Panc1 (cell line): ENCODE measurements around the gene FGG. TPM values are rescaled to one million over a fixed set of nuclear protein-coding genes. Genes with fewer than 3 reads are reported as not detected.

Source experiments
- ATAC-seq: fragments of 200-7000 bp; cut with Tn5 transposase; 2 replicates; pipeline ENCODE4 v1.9.1; 2020; ENCODE audit warnings: mild to moderate bottlenecking, moderate library complexity
- BruUV-seq: library from RNA; stranded (reverse); fragments of 400-500 nt; replicated peaks from 2 replicates; lab custom pipeline; 2021; lab: Mats Ljungman, UMichigan
- CTCF ChIA-PET: fragments of 300-600 bp; sonication (Branson Sonifier 250); formaldehyde crosslinking; loops from one replicate; lab custom pipeline; 2022; ENCODE audit warnings: antibody characterized with exemption; lab: Charles Lee
- POLR2A ChIA-PET: fragments of 300-600 bp; sonication (Branson Sonifier 250); formaldehyde crosslinking; loops from one replicate; lab custom pipeline; 2022; ENCODE audit warnings: antibody characterized with exemption; lab: Charles Lee
- DNase-seq: peaks from one replicate; pipeline ENCODE4 v3.0.0-alpha.2; 2010; ENCODE audit warnings: low read depth, low spot score
- H3K27ac ChIP-seq: 2 replicates; pipeline ENCODE4 v1.5.1; 2011; ENCODE audit warnings: mild to moderate bottlenecking, low read length, inconsistent platforms
- H3K27me3 ChIP-seq: fragments of 200-500 bp; sonication (Bioruptor generic); 2 replicates; pipeline ENCODE4 v1.6.0; 2014; ENCODE audit warnings: low read length, inconsistent platforms; ENCODE audit not compliant: control insufficient read depth, insufficient read depth
- H3K36me3 ChIP-seq: fragments of 200-500 bp; sonication (Bioruptor generic); 2 replicates; pipeline ENCODE4 v1.5.1; 2014; ENCODE audit warnings: inconsistent platforms, mild to moderate bottlenecking, low read length, moderate library complexity; ENCODE audit not compliant: control insufficient read depth, insufficient read depth
- H3K4me1 ChIP-seq: 2 replicates; pipeline ENCODE4 v1.5.1; 2011; ENCODE audit warnings: inconsistent platforms, mild to moderate bottlenecking, low read length, moderate library complexity; ENCODE audit not compliant: control insufficient read depth, insufficient read depth
- H3K4me3 ChIP-seq, 2 experiments: 2 replicates each; pipeline ENCODE4 v1.5.1; 2011 to 2012; ENCODE audit warnings: low read depth in 2 of 2, low read length in 2 of 2, mild to moderate bottlenecking in 2 of 2, inconsistent platforms in 1 of 2, moderate library complexity in 1 of 2
- H3K9me3 ChIP-seq: fragments of 200-500 bp; sonication (Bioruptor generic); 2 replicates; pipeline ENCODE4 v1.5.1; 2014; ENCODE audit warnings: low read depth, mild to moderate bottlenecking, inconsistent platforms, low read length, moderate library complexity; ENCODE audit not compliant: control insufficient read depth, insufficient read depth
- POLR2AphosphoS5 ChIP-seq: IDR thresholded peaks from 2 replicates; pipeline ENCODE4 v1.6.1; 2012; ENCODE audit warnings: mild to moderate bottlenecking, low read depth, low read length, moderate library complexity
- SIN3A ChIP-seq: IDR thresholded peaks from 2 replicates; pipeline ENCODE4 v1.6.1; 2012; ENCODE audit warnings: low read depth, mild to moderate bottlenecking, low read length, moderate library complexity, borderline replicate concordance; ENCODE audit not compliant: insufficient read depth
- TCF7L2 ChIP-seq: IDR thresholded peaks from 2 replicates; pipeline ENCODE4 v1.6.1; 2011; ENCODE audit warnings: mild to moderate bottlenecking, low read depth, low read length, inconsistent platforms
- in situ Hi-C: cut with HindIII; loops from 2 replicates; pipeline ENCODE4 v1.10.0; 2016; ENCODE audit warnings: low sequenced_read_pairs, low pct_unique_long_range_greater_than_20kb
- intact Hi-C: fragments of 100-400 bp; cut with micrococcal nuclease; formaldehyde crosslinking; loops from one replicate; pipeline ENCODE4 v1.10.0; 2022; ENCODE audit not compliant: unreplicated experiment
- total RNA-seq: library from RNA; stranded (reverse); gene quantifications from one replicate; pipeline ENCODE4 v1.2.1, GENCODE V29; 2021; ENCODE audit not compliant: unreplicated experiment
- TF ChIP-seq, protein P1 (sequence below), 2 experiments: IDR thresholded peaks; 2 replicates each; pipeline ENCODE4 v1.6.1; 2011 to 2012; ENCODE audit warnings: low read depth in 2 of 2, control low read depth in 1 of 2, low read length in 1 of 2, mild to moderate bottlenecking in 1 of 2, moderate library complexity in 1 of 2; ENCODE audit not compliant: insufficient read depth in 1 of 2
- TF ChIP-seq, protein P2 (sequence below): fragments of 450-650 bp; IDR thresholded peaks from 2 replicates; pipeline ENCODE4 v1.5.1; 2017; ENCODE audit warnings: mild to moderate bottlenecking

FGG gene
- total RNA-seq, 1 experiment from 2014 or later: 1.8 TPM

DNA sequence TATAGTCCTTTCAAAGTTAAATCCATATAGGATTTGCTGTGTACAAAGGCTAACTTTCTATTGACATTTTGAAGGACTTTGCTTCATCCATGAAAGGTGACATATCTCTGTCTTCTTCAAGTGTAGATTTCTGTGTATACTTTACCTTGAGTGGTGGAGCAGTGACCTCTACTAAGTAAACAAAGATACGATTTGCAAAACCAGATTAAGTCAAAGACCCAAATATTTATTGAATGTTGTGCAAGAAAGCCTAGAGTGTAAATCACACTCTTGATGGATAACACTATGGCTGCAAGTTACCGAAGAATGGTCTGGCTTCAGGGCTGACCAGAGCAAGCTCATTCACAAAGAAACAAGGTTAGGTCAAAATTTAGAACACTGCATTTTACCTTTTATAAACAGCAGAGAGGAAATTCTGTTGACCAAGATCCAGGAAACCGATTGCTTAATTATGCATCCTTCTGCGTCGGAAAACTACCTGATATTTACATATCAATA lies 5.4 kb upstream of the FGG start:
- Histone ChIP-seq H3K27ac (no peak overlapping the region), H3K4me1 (no peaks in the 10 kb centered on the region), H3K36me3 (no peaks in the 10 kb centered on the region), H3K4me3 (no peak overlapping the region), H3K9me3 (no peaks in the 10 kb centered on the region), H3K27me3 (no peaks in the 10 kb centered on the region)
- DNase-seq (no peak), ATAC-seq (no peak)
- intact Hi-C loops: loop anchor here (2.0 kb wide), 1 partner anchor 59 kb away; no protein-coding TSS in a partner anchor
- POLR2A ChIA-PET: no interaction called here
- in situ Hi-C loops: no loop called here
- TF ChIP-seq SIN3A (no peak), TCF7L2 (no peak), POLR2AphosphoS5 (no peak)
- TF ChIP-seq, protein P1, sequence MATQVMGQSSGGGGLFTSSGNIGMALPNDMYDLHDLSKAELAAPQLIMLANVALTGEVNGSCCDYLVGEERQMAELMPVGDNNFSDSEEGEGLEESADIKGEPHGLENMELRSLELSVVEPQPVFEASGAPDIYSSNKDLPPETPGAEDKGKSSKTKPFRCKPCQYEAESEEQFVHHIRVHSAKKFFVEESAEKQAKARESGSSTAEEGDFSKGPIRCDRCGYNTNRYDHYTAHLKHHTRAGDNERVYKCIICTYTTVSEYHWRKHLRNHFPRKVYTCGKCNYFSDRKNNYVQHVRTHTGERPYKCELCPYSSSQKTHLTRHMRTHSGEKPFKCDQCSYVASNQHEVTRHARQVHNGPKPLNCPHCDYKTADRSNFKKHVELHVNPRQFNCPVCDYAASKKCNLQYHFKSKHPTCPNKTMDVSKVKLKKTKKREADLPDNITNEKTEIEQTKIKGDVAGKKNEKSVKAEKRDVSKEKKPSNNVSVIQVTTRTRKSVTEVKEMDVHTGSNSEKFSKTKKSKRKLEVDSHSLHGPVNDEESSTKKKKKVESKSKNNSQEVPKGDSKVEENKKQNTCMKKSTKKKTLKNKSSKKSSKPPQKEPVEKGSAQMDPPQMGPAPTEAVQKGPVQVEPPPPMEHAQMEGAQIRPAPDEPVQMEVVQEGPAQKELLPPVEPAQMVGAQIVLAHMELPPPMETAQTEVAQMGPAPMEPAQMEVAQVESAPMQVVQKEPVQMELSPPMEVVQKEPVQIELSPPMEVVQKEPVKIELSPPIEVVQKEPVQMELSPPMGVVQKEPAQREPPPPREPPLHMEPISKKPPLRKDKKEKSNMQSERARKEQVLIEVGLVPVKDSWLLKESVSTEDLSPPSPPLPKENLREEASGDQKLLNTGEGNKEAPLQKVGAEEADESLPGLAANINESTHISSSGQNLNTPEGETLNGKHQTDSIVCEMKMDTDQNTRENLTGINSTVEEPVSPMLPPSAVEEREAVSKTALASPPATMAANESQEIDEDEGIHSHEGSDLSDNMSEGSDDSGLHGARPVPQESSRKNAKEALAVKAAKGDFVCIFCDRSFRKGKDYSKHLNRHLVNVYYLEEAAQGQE (IDR thresholded peaks at IDR 0.05; ENCODE audit: insufficient read depth in 1 of 2, low read depth in 2 of 2, low read length in 1 of 2): no peak
- TF ChIP-seq, protein P2, sequence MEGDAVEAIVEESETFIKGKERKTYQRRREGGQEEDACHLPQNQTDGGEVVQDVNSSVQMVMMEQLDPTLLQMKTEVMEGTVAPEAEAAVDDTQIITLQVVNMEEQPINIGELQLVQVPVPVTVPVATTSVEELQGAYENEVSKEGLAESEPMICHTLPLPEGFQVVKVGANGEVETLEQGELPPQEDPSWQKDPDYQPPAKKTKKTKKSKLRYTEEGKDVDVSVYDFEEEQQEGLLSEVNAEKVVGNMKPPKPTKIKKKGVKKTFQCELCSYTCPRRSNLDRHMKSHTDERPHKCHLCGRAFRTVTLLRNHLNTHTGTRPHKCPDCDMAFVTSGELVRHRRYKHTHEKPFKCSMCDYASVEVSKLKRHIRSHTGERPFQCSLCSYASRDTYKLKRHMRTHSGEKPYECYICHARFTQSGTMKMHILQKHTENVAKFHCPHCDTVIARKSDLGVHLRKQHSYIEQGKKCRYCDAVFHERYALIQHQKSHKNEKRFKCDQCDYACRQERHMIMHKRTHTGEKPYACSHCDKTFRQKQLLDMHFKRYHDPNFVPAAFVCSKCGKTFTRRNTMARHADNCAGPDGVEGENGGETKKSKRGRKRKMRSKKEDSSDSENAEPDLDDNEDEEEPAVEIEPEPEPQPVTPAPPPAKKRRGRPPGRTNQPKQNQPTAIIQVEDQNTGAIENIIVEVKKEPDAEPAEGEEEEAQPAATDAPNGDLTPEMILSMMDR: no peak
- BruUV-seq: no TSS peak
- CTCF ChIA-PET: interaction anchor here (1.3 to 1.5 kb wide), 2 partner anchors 20 to 66 kb away, joined by 3 to 5 read pairs; no protein-coding TSS in a partner anchor

DNA sequence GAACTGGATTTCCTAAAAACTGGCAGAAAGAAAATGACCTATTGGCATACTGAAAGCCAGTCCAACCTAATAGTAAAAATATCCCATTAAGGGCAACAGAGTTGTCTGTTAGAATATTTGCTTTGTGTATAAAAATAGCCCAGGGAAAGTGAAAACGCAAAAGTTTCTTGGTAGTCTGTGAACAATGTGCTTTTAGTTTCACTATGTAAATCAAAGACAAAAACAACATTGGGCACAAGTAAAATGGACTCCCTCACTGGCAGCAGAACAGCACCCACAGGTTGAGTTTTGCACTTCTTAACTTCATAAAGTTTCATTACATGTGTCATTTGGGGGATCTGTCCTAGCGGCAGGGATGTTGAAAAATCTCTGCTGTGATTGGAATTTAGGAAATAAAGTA lies 4.3 kb upstream of the FGG start:
- POLR2A ChIA-PET: no interaction called here
- CTCF ChIA-PET: no interaction called here
- no peak for DNase-seq
- no TSS peak for BruUV-seq
- TF ChIP-seq, protein P1 (IDR thresholded peaks at IDR 0.05; ENCODE audit: insufficient read depth in 1 of 2, low read depth in 2 of 2, low read length in 1 of 2): no peak
- no peak for TF ChIP-seq TCF7L2
- no peak for TF ChIP-seq SIN3A
- TF ChIP-seq, protein P2: no peak
- no peak for TF ChIP-seq POLR2AphosphoS5
- H3K27me3 ChIP-seq: no peaks in the 10 kb centered on the region
- H3K27ac ChIP-seq: no peak overlapping the region
- intact Hi-C loops: no loop called here
- H3K9me3 ChIP-seq: no peaks in the 10 kb centered on the region
- no peaks in the 10 kb centered on the region for H3K4me1 ChIP-seq
- H3K36me3 ChIP-seq: no peaks in the 10 kb centered on the region
- in situ Hi-C loops: no loop called here
- no peak overlapping the region for H3K4me3 ChIP-seq
- ATAC-seq: no peak
